Left colon (tissue), 2 donors: ENCODE measurements around the gene MAS1L. TPM values are rescaled to one million over a fixed set of nuclear protein-coding genes. Genes with fewer than 3 reads are reported as not detected.

ENCODE experiments used
- ATAC-seq: fragments of 200-7000 bp; cut with Tn5 transposase; one replicate; pipeline ENCODE4 v1.9.1; 2020; ENCODE audit warnings: mild to moderate bottlenecking, moderate library complexity
- DNase-seq, 2 donors: peaks; one replicate each; pipeline ENCODE4 v3.0.0-alpha.2; 2020
- intact Hi-C, 2 donors: fragments of 100-400 bp; cut with DNase I in 1 of 2; cut with micrococcal nuclease in 1 of 2; formaldehyde crosslinking; loops; one replicate each; pipeline versions ENCODE4 v1.11.2 to v1.14.0; 2022; cut with DNase I, micrococcal nuclease
- long read RNA-seq: library from polyadenylated mRNA; unstranded; transcript quantifications from one replicate; pipeline ENCODE4 v2.0.0, GENCODE V29; 2021
- total RNA-seq, 2 donors: library from RNA; stranded (reverse); fragmentation: NEBNext Ultra II Directional; extraction: Animal tissue kit (Norgen Biotek cat#: 25700); gene quantifications; one replicate each; pipeline ENCODE4 v1.2.1, GENCODE V29; 2021
- donor health status: DM: no; HTN: no; CAD: no.
- donor health status: DM: yes; HTN: yes; CAD: no.

Gene MAS1L, protein sequence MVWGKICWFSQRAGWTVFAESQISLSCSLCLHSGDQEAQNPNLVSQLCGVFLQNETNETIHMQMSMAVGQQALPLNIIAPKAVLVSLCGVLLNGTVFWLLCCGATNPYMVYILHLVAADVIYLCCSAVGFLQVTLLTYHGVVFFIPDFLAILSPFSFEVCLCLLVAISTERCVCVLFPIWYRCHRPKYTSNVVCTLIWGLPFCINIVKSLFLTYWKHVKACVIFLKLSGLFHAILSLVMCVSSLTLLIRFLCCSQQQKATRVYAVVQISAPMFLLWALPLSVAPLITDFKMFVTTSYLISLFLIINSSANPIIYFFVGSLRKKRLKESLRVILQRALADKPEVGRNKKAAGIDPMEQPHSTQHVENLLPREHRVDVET
- under 1 TPM in 1 of 2 donors, not detected in 1; 0.28 TPM for total RNA-seq
- long read RNA-seq: 0 reads

DNA sequence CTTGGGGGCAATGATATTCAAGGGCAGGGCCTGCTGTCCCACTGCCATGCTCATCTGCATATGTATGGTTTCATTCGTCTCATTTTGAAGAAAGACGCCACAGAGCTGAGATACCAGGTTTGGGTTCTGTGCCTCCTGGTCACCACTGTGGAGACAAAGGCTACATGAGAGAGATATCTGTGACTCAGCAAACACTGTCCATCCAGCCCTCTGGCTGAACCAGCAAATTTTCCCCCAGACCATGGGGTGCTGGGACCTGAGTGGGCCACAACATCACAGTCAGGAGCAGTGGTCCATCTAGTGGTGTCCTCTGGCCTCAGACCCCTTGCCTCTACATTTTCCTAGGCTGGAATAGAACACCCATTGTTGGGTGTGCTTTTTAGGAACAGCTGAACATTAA is at the start of gene MAS1L:
MAS1L (minus strand) TSS at position 297 of the 400 bp plus-strand sequence; CDS start at position 243, 54 bp downstream.
- intact Hi-C loops: no loop called here
- no peak for ATAC-seq
- DNase-seq: no peak

- no peak for DNase-seq
- ATAC-seq: no peak
These were observed 44.7 kb upstream of the MAS1L start for GRCh38 chr6:29532320-29532951.

DNA sequence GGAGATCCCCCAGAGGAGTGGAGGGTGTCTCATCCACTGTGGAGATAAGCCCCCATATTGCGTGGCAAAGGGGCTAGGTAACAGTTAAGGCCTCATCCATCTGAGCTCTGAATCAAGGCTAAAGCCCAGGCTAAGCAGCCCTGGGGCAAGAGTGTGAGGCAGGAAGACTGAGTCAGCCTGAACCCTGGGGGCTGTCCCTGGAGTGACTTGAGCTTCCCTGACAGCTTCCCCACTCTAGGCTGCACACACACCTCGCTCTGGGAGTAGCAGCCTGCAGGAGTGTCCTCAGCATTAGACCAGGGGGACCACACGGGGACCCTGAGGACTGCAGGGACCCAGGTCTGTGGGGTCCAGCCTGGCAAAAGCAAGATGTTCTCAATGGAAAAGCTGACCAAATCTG is 43.9 kb upstream of the MAS1L start:
- DNase-seq (no peak), ATAC-seq (no peak)
- intact Hi-C loops: no loop called here

More at GRCh38 chr6:29532320-29532951, 44.7 kb upstream of the MAS1L start:
- intact Hi-C loops: no loop called here

DNA sequence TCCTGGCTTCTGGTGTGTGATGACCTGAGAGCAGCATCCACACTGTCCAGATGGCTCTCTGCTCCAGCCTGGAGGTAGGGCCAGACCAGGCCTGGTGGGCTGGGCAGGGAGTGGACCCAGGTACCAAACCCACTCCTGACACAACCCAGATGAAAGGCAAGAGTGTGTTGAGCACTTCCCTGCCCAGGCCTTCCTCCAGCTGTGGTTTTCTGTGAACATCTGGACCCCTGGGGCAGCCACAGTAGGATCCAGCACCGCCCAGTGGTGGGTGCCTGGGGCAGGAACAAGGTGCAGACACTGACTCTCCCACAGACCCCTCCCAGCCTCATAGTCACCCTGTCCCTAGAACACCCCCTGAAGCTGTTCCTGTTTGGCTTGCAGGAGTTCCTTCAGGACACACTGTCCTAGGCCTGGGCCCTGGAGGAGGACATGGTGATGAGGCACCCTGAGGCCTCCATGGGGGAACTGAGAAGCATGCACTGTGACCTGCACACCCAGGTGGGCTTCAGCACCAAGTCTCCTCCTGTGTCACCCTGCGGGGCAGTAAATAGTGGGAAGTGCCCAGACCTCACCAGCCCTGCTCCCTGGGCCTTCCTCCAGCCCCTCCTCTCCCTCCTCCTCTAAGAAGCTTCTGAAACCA is 43.0 kb upstream of the MAS1L start:
- DNase-seq: no peak
- intact Hi-C loops: no loop called here

GRCh38 chr6:29529956-29530355 is 42.2 kb upstream of the MAS1L start:
- DNase-seq (no peak), ATAC-seq (no peak)
- intact Hi-C loops: no loop called here

More for the DNA sequence above, 43.0 kb upstream of the MAS1L start:
- no peak for ATAC-seq

DNA sequence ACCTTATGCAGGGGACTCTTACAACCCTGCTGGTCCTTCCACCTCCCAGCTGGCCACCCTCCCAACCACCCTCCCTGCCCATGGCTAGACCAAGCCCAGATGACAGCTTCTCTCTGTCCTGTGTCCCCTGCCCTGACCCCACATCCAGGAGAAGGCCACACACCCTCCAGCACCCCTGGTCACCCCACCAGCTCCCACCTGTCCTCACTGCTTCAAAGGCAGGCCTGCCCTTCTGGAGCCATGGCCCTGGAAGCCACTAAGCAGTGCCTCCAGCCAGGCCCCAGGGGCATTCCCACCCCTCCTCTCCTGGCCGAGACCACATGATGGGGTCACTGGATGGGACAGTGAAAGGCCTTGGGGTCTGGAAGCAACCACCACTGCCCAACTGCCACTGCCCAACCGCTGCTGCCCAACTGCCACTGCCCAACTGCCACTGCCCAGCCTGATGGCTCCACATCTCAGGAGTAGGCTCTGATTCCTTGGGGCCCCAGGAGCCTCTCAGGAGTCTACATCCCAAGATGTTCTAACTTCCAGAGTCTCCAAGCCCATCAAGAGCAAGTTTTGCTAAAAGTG is 41.3 kb upstream of the MAS1L start:
- intact Hi-C loops: no loop called here
- DNase-seq (no peak), ATAC-seq (no peak)

- no peak for ATAC-seq
- no peak for DNase-seq
- intact Hi-C loops: no loop called here
These were observed 40.7 kb upstream of the MAS1L start for GRCh38 chr6:29528300-29528931.

- DNase-seq: no peak
- no peak for ATAC-seq
- intact Hi-C loops: no loop called here
These were observed 39.8 kb upstream of the MAS1L start for GRCh38 chr6:29527564-29527963.

DNA sequence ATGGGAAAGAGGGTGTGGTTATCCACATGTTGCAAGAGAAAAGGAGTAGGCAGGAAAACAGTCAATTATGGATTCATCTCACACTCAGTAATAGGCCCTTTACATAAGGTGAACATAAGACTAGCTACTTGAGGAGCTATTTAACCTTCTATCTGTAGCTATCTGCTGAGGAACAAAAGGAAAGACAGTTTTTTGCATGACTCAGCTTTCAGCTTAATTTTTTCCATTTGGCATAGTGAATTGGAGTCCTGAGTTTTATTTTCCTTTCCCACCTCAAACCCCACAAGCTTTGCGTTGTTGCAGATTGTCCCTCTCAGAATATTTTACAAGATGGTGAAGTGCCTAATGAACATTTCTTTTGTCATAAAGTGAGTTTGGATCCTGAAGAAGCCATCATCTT is 39.4 kb upstream of the MAS1L start:
- no peak for DNase-seq
- ATAC-seq: no peak
- intact Hi-C loops: no loop called here

DNA sequence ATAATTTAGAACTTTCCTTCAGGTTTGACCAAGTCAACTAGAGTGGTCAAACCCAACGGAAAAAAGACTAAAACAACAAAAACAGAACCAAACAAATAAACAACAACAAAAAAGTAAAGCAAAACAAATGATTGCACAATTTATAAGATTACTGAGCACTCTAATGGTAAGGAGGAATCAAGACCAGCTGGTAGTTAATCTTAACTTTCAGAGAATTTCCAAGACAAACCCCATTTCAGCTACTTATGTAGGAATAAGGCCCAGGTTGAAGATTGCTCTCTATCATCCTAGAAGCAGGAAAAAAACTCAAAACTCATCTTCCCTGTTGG is 37.5 kb upstream of the MAS1L start:
- DNase-seq (no peak), ATAC-seq (no peak)
- intact Hi-C loops: no loop called here

DNA sequence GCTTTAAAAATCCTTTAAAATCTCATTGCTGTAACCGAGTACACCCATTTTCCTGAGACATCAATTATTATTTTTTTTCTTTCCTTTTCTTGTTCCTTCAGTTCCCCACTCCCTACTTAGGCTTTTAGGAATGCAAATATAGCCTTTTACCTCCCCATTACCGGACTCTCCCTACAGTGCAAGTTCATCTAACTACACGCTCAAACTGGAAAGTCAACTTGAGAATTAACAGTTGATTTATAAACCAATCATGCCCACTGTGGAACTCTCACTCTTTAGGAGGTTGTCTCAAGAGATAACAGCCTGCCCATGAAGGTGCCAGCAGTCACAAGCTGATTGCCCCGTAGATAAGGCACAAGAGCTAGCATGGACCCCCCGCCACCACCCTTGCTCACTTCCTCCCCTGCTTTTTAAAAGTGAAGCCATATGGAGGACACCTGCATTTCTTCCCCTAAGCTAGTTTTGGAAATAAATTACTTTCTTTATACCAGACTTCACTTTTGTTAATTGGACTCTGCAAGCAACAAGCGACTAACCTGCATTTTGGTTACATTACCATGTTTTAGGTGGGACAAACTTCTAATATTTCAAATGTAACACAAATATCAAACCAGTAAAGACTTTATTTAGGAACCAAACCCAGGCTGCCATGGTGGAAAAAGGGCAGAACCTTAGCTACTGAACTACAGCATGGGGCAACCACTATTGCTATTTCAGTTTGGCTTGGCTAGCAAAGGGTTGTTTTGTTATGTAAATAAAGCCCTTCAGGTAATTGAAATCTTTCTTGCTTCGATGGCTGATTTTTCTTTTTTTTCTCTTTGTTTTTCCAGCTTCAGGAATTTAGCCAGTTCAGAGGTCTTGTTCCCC is 36.9 kb upstream of the MAS1L start:
- ATAC-seq (no peak), DNase-seq (no peak)
- intact Hi-C loops: no loop called here

DNA sequence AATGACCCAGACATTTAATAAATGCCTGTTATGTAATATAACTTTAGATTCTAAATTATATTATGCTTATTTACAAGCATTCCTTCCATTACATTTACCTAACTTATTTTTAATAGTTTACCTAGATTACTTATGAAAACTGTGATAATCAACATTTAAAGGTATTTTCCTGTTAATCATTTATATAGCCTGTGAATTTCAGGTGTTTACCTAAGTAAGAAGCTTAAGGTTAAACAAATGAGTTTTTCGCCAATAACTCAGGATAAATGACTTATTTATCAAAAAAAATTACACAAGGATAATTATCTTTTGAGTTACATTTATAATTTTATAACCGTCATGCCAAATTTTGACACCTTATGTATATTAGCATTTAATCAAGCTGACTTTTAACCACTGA is 36.3 kb upstream of the MAS1L start:
- DNase-seq (no peak), ATAC-seq (no peak)
- intact Hi-C loops: no loop called here

DNA sequence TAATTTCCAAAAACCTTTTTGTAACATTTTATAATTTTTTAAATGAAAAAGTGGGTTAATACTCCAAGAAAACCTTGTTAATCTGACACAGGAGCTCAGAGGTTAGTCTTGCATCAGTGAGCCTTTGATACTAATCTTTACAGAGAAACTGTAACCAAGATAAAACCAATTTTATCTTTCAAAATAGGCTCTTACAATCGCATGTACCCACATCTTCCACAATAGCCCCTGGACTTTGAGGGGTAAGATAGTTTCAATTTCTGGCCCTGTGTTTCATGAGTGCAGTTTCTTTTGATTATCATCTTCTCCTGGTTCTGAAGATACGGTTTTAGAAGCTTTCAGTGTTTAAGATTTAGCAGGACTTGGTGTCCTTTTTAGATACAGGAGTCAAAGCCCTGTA is 34.5 kb upstream of the MAS1L start:
- no peak for DNase-seq
- no peak for ATAC-seq
- intact Hi-C loops: no loop called here

GRCh38 chr6:29521006-29521680 is 33.4 kb upstream of the MAS1L start:
- DNase-seq (no peak), ATAC-seq (no peak)
- intact Hi-C loops: no loop called here

GRCh38 chr6:29520232-29520631 is 32.5 kb upstream of the MAS1L start:
- DNase-seq (no peak), ATAC-seq (no peak)
- intact Hi-C loops: no loop called here

GRCh38 chr6:29519291-29520010 is 31.7 kb upstream of the MAS1L start:
- intact Hi-C loops: no loop called here
- ATAC-seq: no peak

DNA sequence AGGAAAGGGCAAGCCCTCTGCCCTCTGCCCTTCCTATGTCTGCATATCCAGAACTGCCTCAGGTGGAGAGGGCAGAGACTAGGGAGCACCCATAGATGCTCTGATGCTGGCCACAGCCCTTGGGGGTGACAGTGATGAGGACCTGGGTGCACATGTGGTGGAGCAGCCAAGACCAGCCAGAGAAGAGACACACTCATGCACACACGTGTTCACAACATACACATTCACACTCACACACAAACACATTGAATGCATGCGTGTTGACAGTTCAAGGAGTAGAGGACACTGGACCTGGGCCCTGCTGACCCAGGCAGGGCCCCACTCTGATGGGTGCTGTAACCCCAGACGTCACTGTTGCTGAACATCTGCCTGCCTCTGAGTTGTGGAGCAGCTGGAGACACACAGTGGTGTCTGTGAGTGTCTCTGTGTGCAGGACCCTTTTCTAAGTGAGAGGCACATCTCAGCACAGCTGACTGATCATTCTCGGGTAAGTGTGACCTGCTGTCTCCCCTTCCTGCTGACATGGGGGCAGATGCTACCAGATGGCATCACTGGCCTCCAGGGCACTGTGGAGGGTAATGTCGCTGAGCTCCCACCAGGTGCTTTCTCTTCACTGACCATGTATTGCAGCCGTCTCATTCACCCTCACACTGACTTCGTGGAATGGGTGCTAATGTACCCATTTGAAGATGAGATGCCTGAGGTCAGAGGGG is 30.1 kb upstream of the MAS1L start:
- DNase-seq: no peak
- no peak for ATAC-seq
- intact Hi-C loops: no loop called here

More at GRCh38 chr6:29519291-29520010, 31.7 kb upstream of the MAS1L start:
- no peak for DNase-seq
